GM13976 (cell line): ENCODE results near the gene GP2.

ENCODE experiments used
- DNase-seq: peaks from one replicate; pipeline ENCODE4 v3.0.0; 2012; ENCODE audit warnings: low spot score
- CTCF ChIP-seq: IDR thresholded peaks from 2 replicates; pipeline ENCODE4 v1.5.1; 2012; ENCODE audit warnings: borderline replicate concordance, mild to moderate bottlenecking; ENCODE audit not compliant: insufficient read depth; ENCODE audit errors: extremely low read depth, missing control alignments, control extremely low read depth
- in situ Hi-C: fragments of 300-500 bp; cut with MboI; formaldehyde crosslinking; loops from one replicate; pipeline ENCODE4 v1.12.0; 2022; ENCODE audit warnings: low sequenced_read_pairs, mixed read lengths, inconsistent platforms; ENCODE audit not compliant: unreplicated experiment

The GP2 gene

GRCh38 chr16:20285993-20286499, 41.3 kb downstream of the GP2 start:
- TF ChIP-seq CTCF = no peak
- in situ Hi-C loops = no loop called here
- no peak for DNase-seq

GRCh38 chr16:20280259-20280658, 47.1 kb downstream of the GP2 start:
- in situ Hi-C loops = no loop called here
- no peak for TF ChIP-seq CTCF

GRCh38 chr16:20271893-20272292, 55.4 kb downstream of the GP2 start:
- no peak for TF ChIP-seq CTCF
- DNase-seq = no peak
- in situ Hi-C loops = no loop called here

More at GRCh38 chr16:20280259-20280658, 47.1 kb downstream of the GP2 start:
- no peak for DNase-seq

- no peak for DNase-seq
- in situ Hi-C loops = no loop called here
These were observed 58.9 kb downstream of the GP2 start for GRCh38 chr16:20268409-20268808.

GRCh38 chr16:20265019-20265418, 62.3 kb downstream of the GP2 start:
- DNase-seq = no peak
- TF ChIP-seq CTCF = no peak
- in situ Hi-C loops = no loop called here

More at GRCh38 chr16:20268409-20268808, 58.9 kb downstream of the GP2 start:
- TF ChIP-seq CTCF = no peak

GRCh38 chr16:20263138-20263855, 64.0 kb downstream of the GP2 start:
- in situ Hi-C loops = no loop called here
- no peak for TF ChIP-seq CTCF

More at GRCh38 chr16:20263138-20263855, 64.0 kb downstream of the GP2 start:
- DNase-seq = no peak
